GM12801 (cell line): ENCODE results near the gene EXOSC3.

Experiments
- TF ChIP-seq, protein P1 (sequence below): IDR thresholded peaks from one replicate; pipeline ENCODE4 v1.5.1; 2011; ENCODE audit warnings: control low read depth; ENCODE audit not compliant: insufficient read length; ENCODE audit errors: extremely low read depth

EXOSC3 gene

DNA sequence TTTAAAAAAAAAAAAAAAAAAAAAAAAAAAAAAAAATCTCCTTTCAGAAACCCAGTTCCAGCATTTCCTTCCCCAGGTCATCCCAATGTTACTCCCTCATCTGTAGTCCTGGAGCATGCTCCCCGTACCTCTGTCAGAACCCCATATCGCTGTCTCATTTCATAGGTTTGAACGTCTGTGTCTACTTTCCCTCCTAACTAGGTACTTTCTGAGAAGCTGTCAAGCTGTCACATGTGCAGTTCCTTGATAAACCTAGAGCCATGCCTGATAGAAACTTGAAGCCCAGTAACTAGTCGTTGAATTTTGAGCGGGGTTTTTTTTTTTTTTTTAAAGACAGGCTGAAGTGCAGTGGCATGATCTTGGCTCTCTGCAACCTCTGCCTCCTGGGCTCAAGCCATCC, 15.6 kb downstream of the EXOSC3 start:
- TF ChIP-seq, protein P1, sequence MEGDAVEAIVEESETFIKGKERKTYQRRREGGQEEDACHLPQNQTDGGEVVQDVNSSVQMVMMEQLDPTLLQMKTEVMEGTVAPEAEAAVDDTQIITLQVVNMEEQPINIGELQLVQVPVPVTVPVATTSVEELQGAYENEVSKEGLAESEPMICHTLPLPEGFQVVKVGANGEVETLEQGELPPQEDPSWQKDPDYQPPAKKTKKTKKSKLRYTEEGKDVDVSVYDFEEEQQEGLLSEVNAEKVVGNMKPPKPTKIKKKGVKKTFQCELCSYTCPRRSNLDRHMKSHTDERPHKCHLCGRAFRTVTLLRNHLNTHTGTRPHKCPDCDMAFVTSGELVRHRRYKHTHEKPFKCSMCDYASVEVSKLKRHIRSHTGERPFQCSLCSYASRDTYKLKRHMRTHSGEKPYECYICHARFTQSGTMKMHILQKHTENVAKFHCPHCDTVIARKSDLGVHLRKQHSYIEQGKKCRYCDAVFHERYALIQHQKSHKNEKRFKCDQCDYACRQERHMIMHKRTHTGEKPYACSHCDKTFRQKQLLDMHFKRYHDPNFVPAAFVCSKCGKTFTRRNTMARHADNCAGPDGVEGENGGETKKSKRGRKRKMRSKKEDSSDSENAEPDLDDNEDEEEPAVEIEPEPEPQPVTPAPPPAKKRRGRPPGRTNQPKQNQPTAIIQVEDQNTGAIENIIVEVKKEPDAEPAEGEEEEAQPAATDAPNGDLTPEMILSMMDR = no peak

DNA sequence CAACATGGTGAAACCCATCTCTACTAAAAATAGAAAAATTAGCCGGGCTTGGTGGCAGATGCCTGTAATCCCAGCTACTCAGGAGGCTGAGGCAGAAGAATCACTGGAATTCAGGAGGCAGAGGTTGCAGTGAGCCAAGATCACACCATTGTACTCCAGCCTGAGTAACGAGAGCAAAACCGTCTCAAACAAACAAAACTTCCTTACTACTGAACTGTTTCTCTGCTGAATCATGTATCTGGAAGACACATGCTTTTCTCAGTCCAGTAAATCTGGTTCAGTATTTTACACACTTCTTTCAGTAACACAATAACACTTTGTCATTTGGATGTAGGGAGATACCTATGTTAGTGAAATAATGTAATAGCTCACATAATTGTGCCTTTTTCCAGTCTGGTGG, 23.4 kb downstream of the EXOSC3 start:
- TF ChIP-seq, protein P1 = no peak

DNA sequence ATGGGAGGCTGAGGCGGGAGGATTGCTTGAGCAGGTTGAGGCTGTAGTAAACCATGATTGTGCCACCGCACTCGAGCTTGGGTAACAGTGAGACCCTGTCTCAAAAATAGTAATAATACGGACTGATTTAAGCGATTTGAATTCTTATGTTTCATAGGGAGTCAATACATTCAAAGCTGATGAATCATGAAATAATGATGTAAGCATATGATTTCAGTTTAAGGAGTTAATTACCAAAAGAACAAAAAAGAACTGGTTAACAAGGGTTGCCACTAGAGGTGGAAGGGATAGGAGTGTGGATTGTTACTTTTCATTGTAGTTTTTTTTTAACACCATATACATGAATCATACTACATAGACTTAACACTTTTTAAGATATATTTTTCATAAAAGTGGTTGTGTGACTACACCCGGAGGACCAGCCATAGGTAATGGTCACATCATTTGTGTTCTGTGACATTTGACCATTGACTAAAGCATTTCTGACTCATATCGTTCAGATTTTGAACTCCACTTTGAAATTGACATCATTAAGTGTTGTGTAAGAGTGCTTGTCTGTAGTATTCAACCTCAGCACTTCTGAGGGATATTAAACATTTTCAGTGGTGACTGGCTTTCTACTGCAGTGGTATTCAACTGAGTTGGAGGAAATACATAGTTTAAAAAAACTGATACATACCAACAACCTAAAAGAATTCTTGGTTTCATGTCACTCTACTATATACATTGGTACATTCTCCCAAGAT, 24.3 kb downstream of the EXOSC3 start:
- TF ChIP-seq, protein P1 = no peak

DNA sequence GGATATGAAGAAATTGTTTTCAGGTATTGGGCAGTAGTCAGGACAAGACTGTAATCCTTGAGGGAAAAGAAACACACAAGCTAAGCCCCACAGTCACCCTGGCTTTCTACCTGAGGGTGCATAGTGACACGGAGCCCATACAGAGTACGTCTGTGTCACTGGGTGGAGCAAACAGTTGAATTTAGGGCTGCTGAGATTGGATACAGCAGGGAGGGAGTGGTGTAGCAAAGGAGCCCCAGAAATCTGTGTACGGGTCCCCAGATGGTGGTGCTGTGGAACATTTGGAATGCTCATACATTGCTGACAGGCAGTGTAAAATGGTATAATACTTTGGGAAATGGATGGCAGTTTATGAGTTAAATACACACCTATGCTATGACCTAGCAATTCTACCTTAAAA, 26.1 kb downstream of the EXOSC3 start:
- TF ChIP-seq, protein P1 = no peak

DNA sequence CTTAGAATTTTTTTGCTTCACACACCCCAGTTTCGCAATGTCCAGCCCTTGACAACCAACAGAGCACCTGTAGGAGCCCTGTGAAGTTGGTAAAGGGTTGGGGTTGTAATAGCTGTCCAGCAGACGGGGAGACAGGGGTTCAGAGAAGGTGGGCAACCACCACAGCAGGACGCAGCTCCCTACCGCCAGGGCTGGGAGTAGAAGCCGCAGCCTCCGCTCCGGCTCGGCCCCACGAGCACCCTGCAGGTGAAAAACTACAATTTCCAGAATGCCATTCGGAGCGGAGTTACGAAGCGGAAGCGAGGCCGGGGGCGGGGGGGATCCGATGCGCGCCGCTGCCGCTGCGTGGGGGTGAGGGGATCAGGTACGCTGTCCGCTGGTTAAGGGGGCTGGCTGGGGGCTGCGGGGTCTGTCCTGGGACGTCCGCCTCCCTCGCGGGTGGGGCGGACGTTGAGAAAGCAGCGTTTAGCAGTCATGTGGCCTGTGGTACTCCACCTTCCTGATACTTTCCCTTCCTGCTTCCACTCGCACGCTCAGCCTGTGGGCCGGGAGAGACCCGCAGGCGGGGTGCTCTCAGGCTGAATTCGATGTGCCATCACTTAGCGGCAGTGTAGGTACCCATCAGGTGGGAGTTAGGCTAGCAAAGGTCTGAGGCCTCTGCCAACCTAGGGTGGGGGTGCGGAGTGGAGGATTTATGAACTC, 31.2 kb downstream of the EXOSC3 start, which contains the start of gene TRMT10B:
Gene TRMT10B (plus strand): TSS at position 317 of the 702 bp plus-strand sequence. CDS start 8,127 bp downstream, outside the sequence.
- TF ChIP-seq, protein P1 = no peak

DNA sequence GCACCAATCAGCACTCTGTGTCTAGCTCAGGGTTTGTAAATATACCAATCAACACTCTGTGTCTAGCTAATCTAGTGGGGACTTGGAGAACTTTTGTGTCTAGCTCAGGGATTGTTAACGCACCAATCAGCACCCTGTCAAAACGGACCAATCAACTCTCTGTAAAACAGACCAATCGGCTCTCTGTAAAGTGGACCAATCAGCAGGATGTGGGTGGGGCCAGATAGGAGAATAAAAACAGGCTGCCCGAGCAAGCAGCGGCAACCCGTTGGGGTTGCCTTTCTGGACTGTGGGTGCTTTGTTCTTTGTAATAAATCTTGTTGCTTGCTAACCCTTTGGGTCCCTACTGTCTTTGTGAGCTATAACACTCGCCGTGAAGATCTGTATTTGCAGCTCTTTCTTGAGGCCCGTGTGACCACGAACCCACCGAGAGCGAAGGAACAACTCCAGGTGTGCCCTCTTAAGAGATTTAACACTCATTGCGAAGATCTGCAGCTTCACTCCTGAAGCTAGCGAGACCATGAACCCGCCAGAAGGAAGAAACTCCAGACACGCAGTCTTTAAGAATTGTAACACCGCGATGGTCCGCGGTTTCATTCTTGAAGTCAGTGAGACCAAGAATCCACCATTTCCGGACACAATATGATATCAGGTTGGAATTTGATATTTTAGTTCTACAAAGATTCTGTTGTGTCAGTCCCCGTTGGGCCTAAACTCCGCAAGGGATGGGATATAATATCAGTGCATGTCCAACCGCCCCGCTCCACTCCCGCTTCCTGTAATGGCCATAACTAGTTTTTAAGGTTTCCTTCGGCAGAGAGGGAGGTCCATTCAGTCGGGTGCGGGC, 32.0 kb downstream of the EXOSC3 start:
- TF ChIP-seq, protein P1 = no peak

DNA sequence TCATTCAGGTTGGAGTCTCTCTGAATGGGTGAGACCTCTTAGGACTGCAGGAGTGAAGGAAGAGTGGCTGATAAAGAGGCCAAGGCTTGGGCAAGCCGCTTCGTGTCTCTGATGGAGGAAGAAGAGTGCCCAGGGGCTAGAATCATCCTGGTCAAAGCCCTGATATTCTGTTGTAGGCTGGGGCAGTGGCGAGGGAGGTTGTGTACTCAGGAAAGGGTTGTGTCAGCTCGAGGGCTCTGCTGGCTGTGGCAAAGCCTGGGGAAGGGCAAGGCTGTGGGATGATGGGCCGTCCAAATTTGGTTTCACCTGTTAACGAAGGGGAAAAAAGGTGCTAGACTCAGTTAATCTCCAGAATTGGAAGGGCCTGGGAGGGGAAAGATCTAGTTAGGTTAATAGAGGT, 33.7 kb downstream of the EXOSC3 start:
- TF ChIP-seq, protein P1 = no peak
